HG03039 (cell line): ENCODE measurements around the gene CACNA1A.
"Not testable (repeated sequence)": the region's sequence is repeated elsewhere in the genome, so short reads cannot be mapped to it uniquely, and the experiment has no call there.

ENCODE experiments used
- ATAC-seq: cut with Tn5 transposase; IDR thresholded peaks from one replicate; pipeline ENCODE4 v1.9.1; 2021; ENCODE audit warnings: mild to moderate bottlenecking, moderate library complexity; ENCODE audit not compliant: unreplicated experiment

CACNA1A gene

GRCh38 chr19:13506471-13506820 lies at the start of gene CACNA1A:
Gene CACNA1A, minus strand, starts transcription at chr19:13506479. Its CDS starts 255 bp downstream, at chr19:13506224.
- ATAC-seq: no peak

- no peak for ATAC-seq
Measured at GRCh38 chr19:13554506-13555240, 48.4 kb upstream of the CACNA1A start.

- no peak for ATAC-seq
Measured at GRCh38 chr19:13553880-13554400, 47.7 kb upstream of the CACNA1A start.

DNA sequence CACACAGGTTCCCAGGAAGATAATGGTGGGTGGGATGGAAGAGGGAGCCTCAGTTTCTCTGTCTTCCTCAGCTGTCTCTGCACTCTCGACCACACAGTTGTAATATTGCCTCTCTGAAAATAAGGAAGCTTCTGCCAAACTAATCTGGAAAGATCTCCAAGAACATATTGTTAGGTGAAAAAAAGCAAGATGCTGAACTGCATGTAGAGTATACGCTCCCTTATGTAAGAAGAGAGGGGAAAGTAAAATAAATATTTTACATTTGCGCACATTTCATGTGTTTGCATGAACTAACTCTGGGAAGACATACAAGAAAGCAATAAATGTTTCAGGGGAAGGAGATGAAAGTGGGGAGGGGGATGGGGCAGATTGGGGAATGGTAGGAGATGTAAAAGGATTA lies 41.9 kb upstream of the CACNA1A start:
- no peak for ATAC-seq

GRCh38 chr19:13547102-13547501 lies 40.8 kb upstream of the CACNA1A start:
- no peak for ATAC-seq

DNA sequence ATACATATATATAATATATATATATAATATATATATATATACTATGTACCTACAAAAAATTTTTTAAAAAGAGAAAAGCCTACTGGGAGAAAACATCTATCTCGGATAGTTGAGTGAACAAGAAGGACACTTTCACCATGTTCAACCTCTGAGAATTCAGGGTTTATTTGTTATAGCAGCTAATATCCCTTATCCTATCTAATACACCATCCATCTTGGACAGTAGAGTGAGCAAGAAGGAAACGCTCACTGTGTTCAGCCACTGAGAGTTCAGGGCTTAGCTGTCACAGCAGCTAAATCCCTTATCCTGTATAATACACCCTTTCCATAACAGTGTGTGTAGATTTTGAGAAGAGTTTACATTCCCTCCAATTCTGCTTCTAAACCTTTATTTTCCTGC lies 38.1 kb upstream of the CACNA1A start:
- no peak for ATAC-seq

DNA sequence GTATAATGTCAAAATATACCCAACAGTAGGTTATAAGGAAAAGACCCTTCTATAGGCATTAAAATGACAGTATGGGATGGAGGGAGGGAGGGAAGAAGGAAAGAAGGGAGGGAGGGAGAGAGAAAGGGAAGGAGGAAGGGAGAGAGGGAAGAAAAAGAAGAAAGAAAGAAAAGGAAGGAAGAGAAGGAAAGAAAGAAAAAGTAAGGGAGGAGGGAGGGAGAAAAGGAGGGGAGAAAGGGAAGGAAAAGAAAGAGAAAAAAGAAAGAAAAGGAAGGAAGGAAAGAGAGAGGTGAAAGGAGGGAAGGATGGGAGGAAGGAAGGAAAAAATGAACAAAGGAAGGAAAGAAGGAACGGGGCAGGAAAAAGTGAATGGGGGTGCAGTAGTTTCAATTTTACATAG lies 35.3 kb upstream of the CACNA1A start:
- ATAC-seq: no peak

- no peak for ATAC-seq
Measured at GRCh38 chr19:13539332-13539731, 33.1 kb upstream of the CACNA1A start.

DNA sequence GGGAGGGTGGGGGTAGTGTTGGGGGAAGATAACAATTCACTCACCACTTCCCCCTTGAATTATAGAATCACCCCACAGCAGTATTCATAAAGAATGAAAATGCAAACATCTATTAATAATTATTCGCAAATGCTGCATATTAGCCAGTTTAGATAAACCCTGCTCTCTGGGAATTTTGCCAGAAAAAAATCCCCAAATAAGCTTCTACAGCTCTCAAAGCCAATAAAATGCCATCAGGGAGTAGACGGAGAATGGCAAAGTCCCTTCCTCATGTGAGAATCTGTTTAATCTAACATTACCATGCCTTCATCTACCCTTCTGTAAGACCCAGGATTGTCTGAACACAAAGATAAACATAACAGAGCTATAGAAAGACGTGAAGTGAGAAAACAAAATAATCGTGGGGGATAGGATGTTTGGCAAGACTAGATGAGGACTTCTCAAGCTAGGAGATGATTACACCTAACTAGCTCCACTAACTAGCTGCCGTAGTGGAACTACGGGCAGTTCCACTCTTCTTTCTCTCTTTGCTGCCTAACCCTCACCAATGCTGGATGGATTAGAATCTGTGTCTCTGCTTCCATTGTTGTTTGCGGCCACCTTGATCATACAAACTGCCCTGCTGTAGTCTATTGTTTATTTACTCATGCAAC lies 32.4 kb upstream of the CACNA1A start:
- ATAC-seq: no peak

GRCh38 chr19:13537454-13537853 lies 31.2 kb upstream of the CACNA1A start:
- ATAC-seq: no peak

GRCh38 chr19:13530720-13531119 lies 24.4 kb upstream of the CACNA1A start:
- ATAC-seq: no peak

GRCh38 chr19:13529721-13530120 lies 23.4 kb upstream of the CACNA1A start:
- ATAC-seq: not testable (repeated sequence)

DNA sequence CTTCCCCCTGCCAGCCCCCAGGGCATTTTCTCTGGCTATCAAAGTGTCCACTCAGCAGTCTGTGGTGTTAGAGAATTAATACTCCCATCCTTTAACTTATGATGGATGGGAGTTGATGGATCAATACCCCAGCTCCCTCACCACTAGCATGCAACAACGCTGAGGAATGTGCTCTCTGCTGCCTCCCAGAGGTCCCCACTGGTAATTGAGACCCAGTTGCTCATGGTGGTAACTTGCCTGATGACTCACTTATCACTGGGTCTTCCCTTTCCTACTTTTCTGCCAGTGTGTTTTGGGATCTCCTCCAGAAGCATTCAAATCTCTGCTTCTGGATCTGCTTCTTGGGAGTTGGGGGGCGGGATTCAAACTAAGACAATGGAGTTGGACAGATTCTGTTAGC lies 20.3 kb upstream of the CACNA1A start:
- no peak for ATAC-seq

DNA sequence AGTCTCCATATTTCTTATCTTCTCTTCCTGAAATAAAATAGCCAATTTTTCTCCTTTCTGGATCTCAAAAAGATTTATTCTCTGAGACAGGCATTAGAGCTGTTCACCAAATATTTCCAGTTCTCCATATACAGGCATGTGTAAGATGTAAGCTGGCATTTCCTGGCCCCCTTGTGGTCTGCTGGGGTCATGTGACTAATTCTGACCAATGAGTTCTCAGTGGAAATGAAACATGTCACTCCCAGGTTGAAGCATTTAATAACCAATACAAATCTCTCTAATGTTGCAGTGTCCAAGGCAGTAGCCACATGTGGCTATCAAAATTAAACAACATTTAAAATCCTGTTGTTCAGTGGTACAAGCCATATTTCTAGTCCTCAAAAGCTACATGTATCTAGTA lies 14.8 kb upstream of the CACNA1A start:
- ATAC-seq: no peak

DNA sequence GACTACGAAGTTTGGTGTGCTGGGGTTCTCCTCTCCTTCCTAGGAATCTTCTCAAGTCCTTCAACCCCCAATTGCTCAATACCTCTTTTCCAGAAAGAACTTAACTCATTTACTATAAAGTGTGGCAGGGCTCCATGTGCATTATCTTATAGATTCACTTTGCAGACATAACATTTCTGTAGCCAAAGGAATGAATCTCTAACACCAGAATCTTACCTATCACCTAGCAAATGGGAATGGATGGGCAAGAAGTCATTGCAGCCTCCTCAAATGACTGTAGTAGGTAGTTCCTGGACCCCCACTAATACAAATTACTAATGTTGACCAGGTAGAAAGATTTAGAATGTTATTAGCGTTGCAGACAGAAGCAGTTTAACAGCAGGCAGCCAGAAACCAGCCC lies 5.7 kb upstream of the CACNA1A start:
- no peak for ATAC-seq

- ATAC-seq: no peak
Measured at GRCh38 chr19:13507053-13507611, 853 bp upstream of the CACNA1A start.

GRCh38 chr19:13505761-13506470 lies 363 bp downstream of the CACNA1A start:
- no peak for ATAC-seq

DNA sequence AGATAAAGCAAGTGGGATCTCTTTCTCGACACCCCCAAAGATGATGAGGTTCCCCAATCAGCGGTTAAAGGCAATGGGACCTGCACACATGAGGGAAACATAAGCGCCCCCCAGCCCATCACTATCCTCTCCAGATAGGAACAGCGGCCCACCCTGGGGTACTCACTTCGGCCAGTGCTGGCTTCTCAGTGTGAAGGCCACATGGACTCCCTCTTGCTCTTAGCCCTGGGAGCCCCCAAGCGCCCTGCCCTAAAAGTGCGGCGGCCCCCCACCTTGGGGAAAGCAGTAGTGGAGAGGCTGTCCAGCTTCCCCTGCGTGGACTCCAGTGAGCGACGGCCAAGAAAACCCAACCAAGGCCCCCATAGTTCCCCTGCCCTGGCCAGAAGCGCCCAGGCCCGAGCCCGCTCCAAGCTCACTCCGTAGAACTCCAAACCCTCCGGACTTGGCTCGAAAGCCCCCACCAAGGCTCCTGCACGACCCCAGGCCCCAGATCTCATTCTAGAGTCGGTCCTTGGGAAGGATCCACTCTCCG lies 1.0 kb downstream of the CACNA1A start:
- ATAC-seq: no peak

DNA sequence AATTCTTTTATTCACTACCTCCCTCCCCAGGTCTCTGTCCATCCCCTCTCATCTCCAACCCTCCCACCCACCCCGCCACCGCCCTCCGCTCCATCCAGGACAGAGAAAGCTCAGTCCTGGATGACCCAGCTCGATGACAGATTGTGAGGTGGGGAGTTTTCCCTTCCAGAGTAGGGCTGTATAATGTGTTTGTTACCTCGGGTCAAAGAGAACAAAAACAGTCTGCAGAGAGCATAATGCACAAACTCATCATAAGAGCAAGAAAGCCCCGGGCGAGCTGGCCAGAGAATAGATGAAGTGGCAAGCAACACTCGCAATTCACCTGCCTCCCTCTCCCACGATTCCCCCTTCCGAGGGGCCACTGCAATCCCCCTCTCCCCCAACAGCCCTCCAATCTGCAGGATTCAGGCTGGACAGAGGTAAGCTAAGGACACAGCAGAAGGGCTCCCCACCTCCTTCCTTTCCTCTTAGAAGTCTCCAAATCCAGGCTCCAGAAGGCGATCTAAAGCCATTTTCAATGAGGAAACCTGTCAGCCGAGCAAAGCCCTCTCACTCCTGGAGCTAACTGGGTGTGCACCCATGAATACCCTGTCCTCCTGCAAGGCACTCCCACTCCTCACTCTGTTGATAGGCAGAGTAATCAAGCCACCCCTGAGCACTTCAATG lies 2.6 kb downstream of the CACNA1A start:
- no peak for ATAC-seq

GRCh38 chr19:13502231-13502630 lies 4.0 kb downstream of the CACNA1A start:
- ATAC-seq: no peak

- ATAC-seq: no peak
Measured at GRCh38 chr19:13499692-13500091, 6.6 kb downstream of the CACNA1A start.
